Adipocyte (in vitro differentiated cells): ENCODE results near the gene KIF13A.

Source experiments
- DNase-seq: peaks from one replicate; pipeline ENCODE4 v3.0.0-alpha.2; 2015; ENCODE audit warnings: low read depth
- H3K27me3 ChIP-seq: replicated peaks from 2 replicates; pipeline ENCODE4 v1.7.0; 2013; ENCODE audit warnings: mild to moderate bottlenecking, low read length, moderate library complexity; ENCODE audit not compliant: control insufficient read depth, insufficient read depth
- H3K36me3 ChIP-seq: 2 replicates; pipeline ENCODE4 v1.7.0; 2013; ENCODE audit warnings: low read length, mild to moderate bottlenecking, moderate library complexity; ENCODE audit not compliant: control insufficient read depth, insufficient read depth, severe bottlenecking
- H3K4me1 ChIP-seq: 2 replicates; pipeline ENCODE4 v1.7.0; 2013; ENCODE audit warnings: mild to moderate bottlenecking, low read length, moderate library complexity; ENCODE audit not compliant: control insufficient read depth, insufficient read depth
- H3K4me3 ChIP-seq: 2 replicates; pipeline ENCODE4 v1.7.0; 2013; ENCODE audit warnings: mild to moderate bottlenecking, low read length, moderate library complexity
- H3K9ac ChIP-seq: 2 replicates; pipeline ENCODE4 v1.7.0; 2013; ENCODE audit warnings: mild to moderate bottlenecking, low read length, moderate library complexity
- H3K9me3 ChIP-seq: 2 replicates; pipeline ENCODE4 v1.7.0; 2013; ENCODE audit warnings: mild to moderate bottlenecking, low read length, moderate library complexity; ENCODE audit not compliant: control insufficient read depth

KIF13A gene

GRCh38 chr6:17877895-17878440 lies 109.5 kb downstream of the KIF13A start:
- Histone ChIP-seq H3K9me3 (no peaks in the 10 kb centered on the region), H3K27me3 (no peaks in the 10 kb centered on the region), H3K9ac (no peak overlapping the region), H3K4me1 (peaks cover 40% of the 10 kb centered on the region), H3K36me3 (no peaks in the 10 kb centered on the region), H3K4me3 (no peak overlapping the region)
- no peak for DNase-seq

- Histone ChIP-seq H3K9ac (no peak overlapping the region), H3K27me3 (no peaks in the 10 kb centered on the region), H3K9me3 (no peaks in the 10 kb centered on the region), H3K4me1 (peaks cover 41% of the 10 kb centered on the region), H3K4me3 (no peak overlapping the region), H3K36me3 (no peaks in the 10 kb centered on the region)
- peak; percentile 82 for DNase-seq
Observed at GRCh38 chr6:17877196-17877894, 110.1 kb downstream of the KIF13A start.

GRCh38 chr6:17874753-17875152 lies 112.7 kb downstream of the KIF13A start:
- H3K4me3 ChIP-seq: no peak overlapping the region
- no peak for DNase-seq

GRCh38 chr6:17872908-17873307 lies 114.5 kb downstream of the KIF13A start:
- H3K4me3 ChIP-seq: no peak overlapping the region
- H3K36me3 ChIP-seq: no peaks in the 10 kb centered on the region
- no peaks in the 10 kb centered on the region for H3K9me3 ChIP-seq
- no peaks in the 10 kb centered on the region for H3K27me3 ChIP-seq
- H3K4me1 ChIP-seq: peaks cover 60% of the 10 kb centered on the region
- no peak overlapping the region for H3K9ac ChIP-seq
- DNase-seq: no peak

More at GRCh38 chr6:17874753-17875152, 112.7 kb downstream of the KIF13A start:
- Histone ChIP-seq H3K9me3 (no peaks in the 10 kb centered on the region), H3K27me3 (no peaks in the 10 kb centered on the region), H3K9ac (no peak overlapping the region), H3K4me1 (peaks cover 66% of the 10 kb centered on the region), H3K36me3 (no peaks in the 10 kb centered on the region)

DNA sequence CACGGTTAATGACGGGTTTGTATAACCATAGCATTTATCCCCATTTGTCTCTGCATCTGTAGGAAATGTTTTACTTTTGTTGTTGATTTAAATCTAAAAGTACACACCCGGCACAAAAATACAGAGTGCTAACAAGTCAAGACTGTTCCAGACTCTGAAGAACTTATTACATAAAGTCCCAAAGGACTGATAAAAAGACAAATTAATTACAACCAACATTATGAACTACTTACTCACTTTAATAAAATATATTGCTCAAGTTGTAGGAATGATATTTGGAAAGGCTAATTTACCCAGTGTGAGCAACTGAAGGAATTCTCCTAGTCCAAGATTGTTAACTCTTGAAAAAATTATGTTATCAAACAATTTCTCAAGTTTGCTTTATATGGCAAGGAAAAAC lies 115.6 kb downstream of the KIF13A start:
- H3K27me3 ChIP-seq: no peaks in the 10 kb centered on the region
- no peak overlapping the region for H3K9ac ChIP-seq
- H3K9me3 ChIP-seq: no peaks in the 10 kb centered on the region
- no peak for DNase-seq
- peaks cover 60% of the 10 kb centered on the region for H3K4me1 ChIP-seq
- H3K4me3 ChIP-seq: peak overlapping the region; percentile 46
- no peaks in the 10 kb centered on the region for H3K36me3 ChIP-seq

DNA sequence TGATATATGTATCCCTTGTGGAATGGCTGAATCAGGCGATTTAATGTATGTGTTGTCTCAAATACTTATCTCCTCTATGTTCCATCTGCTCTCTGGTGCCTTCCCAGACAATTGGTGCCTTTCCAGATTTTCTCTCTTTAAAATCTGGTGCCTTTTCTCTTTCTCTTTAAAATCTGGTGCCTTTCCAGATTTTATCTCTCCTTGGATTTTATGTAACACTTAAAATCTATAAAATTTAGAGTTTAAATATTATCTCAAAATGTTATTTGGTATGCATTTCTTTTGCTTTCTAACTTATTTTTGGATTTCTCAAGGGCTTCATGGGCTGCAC lies 116.3 kb downstream of the KIF13A start:
- Histone ChIP-seq H3K27me3 (no peaks in the 10 kb centered on the region), H3K9me3 (no peaks in the 10 kb centered on the region), H3K9ac (no peak overlapping the region), H3K4me3 (no peak overlapping the region), H3K36me3 (no peaks in the 10 kb centered on the region), H3K4me1 (peaks cover 58% of the 10 kb centered on the region)
- DNase-seq: no peak

GRCh38 chr6:17870300-17871188 lies 116.9 kb downstream of the KIF13A start:
- Histone ChIP-seq H3K36me3 (no peaks in the 10 kb centered on the region), H3K9me3 (no peaks in the 10 kb centered on the region), H3K4me3 (no peak overlapping the region)

GRCh38 chr6:17869753-17870050 lies 117.7 kb downstream of the KIF13A start:
- Histone ChIP-seq H3K9ac (no peak overlapping the region), H3K36me3 (no peaks in the 10 kb centered on the region), H3K4me3 (no peak overlapping the region), H3K4me1 (peaks cover 67% of the 10 kb centered on the region), H3K27me3 (no peaks in the 10 kb centered on the region), H3K9me3 (no peaks in the 10 kb centered on the region)
- no peak for DNase-seq

More at GRCh38 chr6:17870300-17871188, 116.9 kb downstream of the KIF13A start:
- Histone ChIP-seq H3K27me3 (no peaks in the 10 kb centered on the region), H3K9ac (no peak overlapping the region), H3K4me1 (peaks cover 58% of the 10 kb centered on the region)
- no peak for DNase-seq

GRCh38 chr6:17869010-17869752 lies 118.3 kb downstream of the KIF13A start:
- no peaks in the 10 kb centered on the region for H3K27me3 ChIP-seq
- no peaks in the 10 kb centered on the region for H3K9me3 ChIP-seq
- no peaks in the 10 kb centered on the region for H3K36me3 ChIP-seq
- no peak for DNase-seq
- no peak overlapping the region for H3K4me3 ChIP-seq
- H3K9ac ChIP-seq: no peak overlapping the region
- H3K4me1 ChIP-seq: peaks cover 72% of the 10 kb centered on the region

DNA sequence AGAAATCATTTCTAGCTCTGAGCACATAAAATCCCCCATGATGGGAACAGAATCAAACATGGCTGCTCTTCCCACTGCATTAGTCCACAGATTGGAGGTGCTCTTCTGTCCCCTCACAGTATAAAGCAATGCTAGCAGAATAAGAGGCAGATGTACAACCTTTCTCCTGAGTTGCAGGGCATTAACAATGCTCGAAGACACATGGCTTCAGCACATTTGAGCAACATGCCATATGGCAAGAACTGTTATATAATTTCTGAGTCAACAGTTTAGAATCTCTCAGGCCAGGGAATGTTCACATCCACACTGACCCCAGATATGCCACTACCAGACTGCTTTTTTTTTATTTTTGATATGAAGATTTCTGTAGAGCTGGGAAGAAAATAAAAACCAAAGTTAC lies 119.6 kb downstream of the KIF13A start:
- H3K9me3 ChIP-seq: no peaks in the 10 kb centered on the region

GRCh38 chr6:17866876-17867444 lies 120.5 kb downstream of the KIF13A start:
- H3K9me3 ChIP-seq: no peaks in the 10 kb centered on the region
- no peaks in the 10 kb centered on the region for H3K27me3 ChIP-seq
- no peak overlapping the region for H3K9ac ChIP-seq
- peaks cover 79% of the 10 kb centered on the region for H3K4me1 ChIP-seq
- DNase-seq: no peak
- H3K4me3 ChIP-seq: no peak overlapping the region
- no peaks in the 10 kb centered on the region for H3K36me3 ChIP-seq

More for the DNA sequence above, 119.6 kb downstream of the KIF13A start:
- DNase-seq: peak; percentile 72
- Histone ChIP-seq H3K36me3 (no peaks in the 10 kb centered on the region), H3K9ac (no peak overlapping the region), H3K4me3 (no peak overlapping the region), H3K4me1 (peaks cover 84% of the 10 kb centered on the region), H3K27me3 (no peaks in the 10 kb centered on the region)
